ENCODE measurements around the gene TKTL2.

Gene TKTL2, protein sequence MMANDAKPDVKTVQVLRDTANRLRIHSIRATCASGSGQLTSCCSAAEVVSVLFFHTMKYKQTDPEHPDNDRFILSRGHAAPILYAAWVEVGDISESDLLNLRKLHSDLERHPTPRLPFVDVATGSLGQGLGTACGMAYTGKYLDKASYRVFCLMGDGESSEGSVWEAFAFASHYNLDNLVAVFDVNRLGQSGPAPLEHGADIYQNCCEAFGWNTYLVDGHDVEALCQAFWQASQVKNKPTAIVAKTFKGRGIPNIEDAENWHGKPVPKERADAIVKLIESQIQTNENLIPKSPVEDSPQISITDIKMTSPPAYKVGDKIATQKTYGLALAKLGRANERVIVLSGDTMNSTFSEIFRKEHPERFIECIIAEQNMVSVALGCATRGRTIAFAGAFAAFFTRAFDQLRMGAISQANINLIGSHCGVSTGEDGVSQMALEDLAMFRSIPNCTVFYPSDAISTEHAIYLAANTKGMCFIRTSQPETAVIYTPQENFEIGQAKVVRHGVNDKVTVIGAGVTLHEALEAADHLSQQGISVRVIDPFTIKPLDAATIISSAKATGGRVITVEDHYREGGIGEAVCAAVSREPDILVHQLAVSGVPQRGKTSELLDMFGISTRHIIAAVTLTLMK

GRCh38 chr4:163473576-163473975, at the start of gene TKTL2:
Gene TKTL2 (minus strand): TSS chr4:163473754. CDS start chr4:163473734, 20 bp downstream.
- TF ChIP-seq, protein P1, sequence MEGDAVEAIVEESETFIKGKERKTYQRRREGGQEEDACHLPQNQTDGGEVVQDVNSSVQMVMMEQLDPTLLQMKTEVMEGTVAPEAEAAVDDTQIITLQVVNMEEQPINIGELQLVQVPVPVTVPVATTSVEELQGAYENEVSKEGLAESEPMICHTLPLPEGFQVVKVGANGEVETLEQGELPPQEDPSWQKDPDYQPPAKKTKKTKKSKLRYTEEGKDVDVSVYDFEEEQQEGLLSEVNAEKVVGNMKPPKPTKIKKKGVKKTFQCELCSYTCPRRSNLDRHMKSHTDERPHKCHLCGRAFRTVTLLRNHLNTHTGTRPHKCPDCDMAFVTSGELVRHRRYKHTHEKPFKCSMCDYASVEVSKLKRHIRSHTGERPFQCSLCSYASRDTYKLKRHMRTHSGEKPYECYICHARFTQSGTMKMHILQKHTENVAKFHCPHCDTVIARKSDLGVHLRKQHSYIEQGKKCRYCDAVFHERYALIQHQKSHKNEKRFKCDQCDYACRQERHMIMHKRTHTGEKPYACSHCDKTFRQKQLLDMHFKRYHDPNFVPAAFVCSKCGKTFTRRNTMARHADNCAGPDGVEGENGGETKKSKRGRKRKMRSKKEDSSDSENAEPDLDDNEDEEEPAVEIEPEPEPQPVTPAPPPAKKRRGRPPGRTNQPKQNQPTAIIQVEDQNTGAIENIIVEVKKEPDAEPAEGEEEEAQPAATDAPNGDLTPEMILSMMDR (IDR thresholded peaks at IDR 0.05): no peak
- no peak for DNase-seq (ENCODE audit: low spot score)
- H3K4me3 ChIP-seq: no peak within 1 kb of the TSS
- no peak within 1 kb of the TSS for H3K27ac ChIP-seq

DNA sequence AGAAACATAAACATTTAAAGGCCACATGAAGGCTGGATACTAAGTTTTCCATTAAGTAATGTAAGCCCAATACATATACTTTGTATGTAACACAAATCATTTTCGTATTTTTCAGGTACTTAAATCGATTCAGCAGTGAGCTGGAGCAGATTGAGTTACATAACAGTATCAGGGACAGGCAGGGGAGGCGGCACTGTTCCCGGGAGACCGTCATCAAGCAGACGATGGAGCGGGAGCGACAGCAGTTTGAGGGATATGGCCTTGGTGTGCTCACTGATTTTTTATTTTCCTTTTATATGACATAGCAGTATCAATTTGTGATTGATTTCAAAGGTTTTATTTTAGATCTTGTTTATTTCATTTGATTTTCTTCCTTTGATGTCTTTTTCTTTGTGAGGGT, 41.6 kb upstream of the TKTL2 start:
- no peak overlapping the region for H3K27ac ChIP-seq
- TF ChIP-seq, protein P1 (IDR thresholded peaks at IDR 0.05): no peak
- DNase-seq (ENCODE audit: low spot score): no peak
- H3K4me3 ChIP-seq: no peak overlapping the region

DNA sequence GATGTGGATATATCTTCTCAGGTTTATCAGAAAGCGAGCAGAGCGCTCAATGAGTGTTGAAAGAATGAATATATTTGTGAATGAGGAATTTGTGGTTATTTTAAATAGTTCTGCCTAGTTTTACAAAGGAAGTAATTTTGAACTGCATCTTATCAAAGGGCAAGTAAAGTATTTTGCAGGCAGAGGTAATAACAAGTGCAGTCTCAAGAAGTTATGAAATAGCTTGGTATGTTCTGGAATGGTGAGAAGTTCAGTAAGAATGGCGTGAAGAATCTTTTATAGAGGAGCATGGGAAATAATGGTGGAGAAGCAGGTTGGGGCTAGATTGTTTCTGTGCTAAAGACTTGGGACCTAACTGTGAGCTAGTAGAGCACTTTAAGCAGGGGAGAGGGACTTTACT, 31.8 kb upstream of the TKTL2 start:
- no peak for DNase-seq (ENCODE audit: low spot score)
- Histone ChIP-seq H3K27ac (no peak overlapping the region), H3K4me3 (no peak overlapping the region)
- TF ChIP-seq, protein P1 (IDR thresholded peaks at IDR 0.05): no peak

- Histone ChIP-seq H3K27ac (no peak overlapping the region), H3K4me3 (no peak overlapping the region)
- DNase-seq (ENCODE audit: low spot score): no peak
- TF ChIP-seq, protein P1 (IDR thresholded peaks at IDR 0.05): no peak
These were observed 27.0 kb upstream of the TKTL2 start for GRCh38 chr4:163500586-163500985.

GRCh38 chr4:163495900-163496299, 22.3 kb upstream of the TKTL2 start:
- no peak for DNase-seq (ENCODE audit: low spot score)
- H3K27ac ChIP-seq: no peak overlapping the region
- TF ChIP-seq, protein P1 (IDR thresholded peaks at IDR 0.05): no peak
- H3K4me3 ChIP-seq: peak overlapping the region; percentile 84

DNA sequence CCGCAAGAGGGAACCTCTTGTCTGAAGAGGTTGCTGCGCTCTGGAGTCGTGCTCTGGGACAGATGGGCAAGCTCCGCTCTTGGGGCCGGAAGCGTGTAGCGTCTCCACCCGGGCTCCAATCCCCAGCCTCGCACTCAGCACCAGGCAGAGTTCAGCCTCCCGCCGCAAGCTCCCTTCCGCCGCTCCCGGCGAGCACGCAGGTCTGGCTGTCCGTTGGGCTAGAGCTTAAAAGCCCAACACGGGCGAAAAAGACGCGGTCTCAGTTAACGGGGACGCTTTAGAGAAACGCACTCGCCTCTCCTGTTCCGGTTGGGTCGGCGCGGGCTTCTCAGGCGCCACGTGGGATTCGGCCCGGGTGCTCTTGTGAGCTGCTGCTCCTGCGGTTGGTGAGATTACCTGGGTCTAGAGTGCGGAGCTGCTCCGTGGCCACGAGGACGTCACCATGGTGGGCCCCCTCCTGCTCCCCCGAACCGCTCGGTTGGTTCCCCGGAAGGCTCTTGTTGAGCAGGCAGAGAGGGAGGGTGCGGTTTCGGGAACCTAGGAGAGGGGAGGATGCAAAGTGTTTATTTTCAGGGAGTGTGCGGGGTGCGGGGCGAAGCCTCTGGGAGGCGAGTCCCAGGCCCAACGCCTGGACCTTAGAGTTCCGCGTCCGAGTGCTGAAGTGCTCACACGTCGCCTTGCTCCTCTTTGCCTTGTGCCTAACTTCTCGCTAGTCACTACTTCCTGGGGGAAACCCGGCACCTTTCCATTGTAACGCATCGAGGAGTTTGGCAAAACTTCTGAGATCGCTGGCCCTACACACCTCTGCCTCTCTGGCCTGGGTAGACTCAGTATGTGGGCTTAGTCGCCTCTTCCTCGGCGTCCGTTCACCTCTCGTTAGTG, 21.0 kb upstream of the TKTL2 start, which contains the start of gene TMA16:
TSS of gene TMA16 (plus strand) at position 331 of the 882 bp plus-strand sequence. CDS start at position 443, 112 bp downstream.
- TF ChIP-seq, protein P1 (IDR thresholded peaks at IDR 0.05): no peak
- peak; percentile 92 for DNase-seq (ENCODE audit: low spot score)
- H3K4me3 ChIP-seq: peak within 1 kb of the TSS; percentile 84
- H3K27ac ChIP-seq: peak within 1 kb of the TSS; percentile 73 to 84
